Body of pancreas (tissue), 4 donors: Measurements from ENCODE around the gene MICU2.

Experiments used
- POLR2A ChIP-seq, 3 donors: fragments of 450-650 bp; IDR thresholded peaks; one replicate each; pipeline ENCODE4 v1.6.1; 2016; ENCODE audit warnings: antibody characterized with exemption in 3 of 3, mild to moderate bottlenecking in 2 of 3
- TF ChIP-seq, protein P1 (sequence below), 7 experiments: fragments of 450-650 bp in 4 of 7; fragments of 200-600 bp in 3 of 7; sonication (generic) in 3 of 7; IDR thresholded peaks; one replicate each; pipeline ENCODE4 v1.5.1; 2016 to 2019; ENCODE audit warnings: antibody characterized with exemption in 7 of 7

- TF ChIP-seq, protein P1, sequence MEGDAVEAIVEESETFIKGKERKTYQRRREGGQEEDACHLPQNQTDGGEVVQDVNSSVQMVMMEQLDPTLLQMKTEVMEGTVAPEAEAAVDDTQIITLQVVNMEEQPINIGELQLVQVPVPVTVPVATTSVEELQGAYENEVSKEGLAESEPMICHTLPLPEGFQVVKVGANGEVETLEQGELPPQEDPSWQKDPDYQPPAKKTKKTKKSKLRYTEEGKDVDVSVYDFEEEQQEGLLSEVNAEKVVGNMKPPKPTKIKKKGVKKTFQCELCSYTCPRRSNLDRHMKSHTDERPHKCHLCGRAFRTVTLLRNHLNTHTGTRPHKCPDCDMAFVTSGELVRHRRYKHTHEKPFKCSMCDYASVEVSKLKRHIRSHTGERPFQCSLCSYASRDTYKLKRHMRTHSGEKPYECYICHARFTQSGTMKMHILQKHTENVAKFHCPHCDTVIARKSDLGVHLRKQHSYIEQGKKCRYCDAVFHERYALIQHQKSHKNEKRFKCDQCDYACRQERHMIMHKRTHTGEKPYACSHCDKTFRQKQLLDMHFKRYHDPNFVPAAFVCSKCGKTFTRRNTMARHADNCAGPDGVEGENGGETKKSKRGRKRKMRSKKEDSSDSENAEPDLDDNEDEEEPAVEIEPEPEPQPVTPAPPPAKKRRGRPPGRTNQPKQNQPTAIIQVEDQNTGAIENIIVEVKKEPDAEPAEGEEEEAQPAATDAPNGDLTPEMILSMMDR (IDR thresholded peaks at IDR 0.05), result no peak
- TF ChIP-seq POLR2A (IDR thresholded peaks at IDR 0.05), result no peak
Observed at GRCh38 chr13:21580736-21581135, 23.2 kb downstream of the MICU2 start.
